HG03025 (cell line): ENCODE measurements around the gene IER3.

ENCODE experiments used
- ATAC-seq: cut with Tn5 transposase; IDR thresholded peaks from one replicate; pipeline ENCODE4 v1.9.1; 2021; ENCODE audit warnings: mild to moderate bottlenecking, moderate library complexity; ENCODE audit not compliant: unreplicated experiment, low FRiP score

Gene IER3, protein sequence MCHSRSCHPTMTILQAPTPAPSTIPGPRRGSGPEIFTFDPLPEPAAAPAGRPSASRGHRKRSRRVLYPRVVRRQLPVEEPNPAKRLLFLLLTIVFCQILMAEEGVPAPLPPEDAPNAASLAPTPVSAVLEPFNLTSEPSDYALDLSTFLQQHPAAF

DNA sequence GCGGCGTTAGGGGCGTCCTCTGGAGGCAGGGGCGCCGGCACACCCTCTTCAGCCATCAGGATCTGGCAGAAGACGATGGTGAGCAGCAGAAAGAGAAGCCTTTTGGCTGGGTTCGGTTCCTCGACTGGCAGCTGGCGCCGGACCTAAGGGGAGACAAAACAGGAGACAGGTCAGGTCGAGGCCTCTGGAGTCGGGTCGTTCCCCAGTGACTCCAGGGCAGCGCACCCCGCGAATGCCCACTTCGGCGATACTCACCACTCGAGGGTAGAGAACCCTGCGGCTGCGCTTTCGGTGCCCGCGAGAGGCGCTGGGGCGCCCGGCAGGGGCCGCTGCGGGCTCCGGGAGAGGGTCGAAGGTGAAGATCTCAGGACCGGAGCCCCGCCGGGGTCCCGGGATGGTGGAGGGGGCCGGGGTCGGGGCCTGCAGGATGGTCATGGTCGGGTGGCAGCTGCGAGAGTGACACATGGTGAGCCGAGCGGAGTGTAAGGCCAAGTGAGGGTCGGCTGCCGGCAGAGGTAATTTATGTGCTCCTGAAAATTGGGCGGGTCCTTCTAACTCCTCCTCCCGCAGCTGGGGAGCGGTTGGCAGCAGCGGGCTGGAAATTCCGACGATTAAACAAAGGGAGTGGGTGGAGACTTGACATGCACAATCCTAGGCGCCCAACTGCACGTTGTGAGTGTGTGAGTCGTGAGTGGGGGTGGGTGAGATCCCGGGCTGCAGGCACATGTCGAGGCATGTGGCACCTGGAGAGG lies at the start of gene IER3:
IER3 (minus strand) TSS at position 494 of the 752 bp plus-strand sequence; CDS start at position 465, 29 bp downstream.
- ATAC-seq, result no peak

DNA sequence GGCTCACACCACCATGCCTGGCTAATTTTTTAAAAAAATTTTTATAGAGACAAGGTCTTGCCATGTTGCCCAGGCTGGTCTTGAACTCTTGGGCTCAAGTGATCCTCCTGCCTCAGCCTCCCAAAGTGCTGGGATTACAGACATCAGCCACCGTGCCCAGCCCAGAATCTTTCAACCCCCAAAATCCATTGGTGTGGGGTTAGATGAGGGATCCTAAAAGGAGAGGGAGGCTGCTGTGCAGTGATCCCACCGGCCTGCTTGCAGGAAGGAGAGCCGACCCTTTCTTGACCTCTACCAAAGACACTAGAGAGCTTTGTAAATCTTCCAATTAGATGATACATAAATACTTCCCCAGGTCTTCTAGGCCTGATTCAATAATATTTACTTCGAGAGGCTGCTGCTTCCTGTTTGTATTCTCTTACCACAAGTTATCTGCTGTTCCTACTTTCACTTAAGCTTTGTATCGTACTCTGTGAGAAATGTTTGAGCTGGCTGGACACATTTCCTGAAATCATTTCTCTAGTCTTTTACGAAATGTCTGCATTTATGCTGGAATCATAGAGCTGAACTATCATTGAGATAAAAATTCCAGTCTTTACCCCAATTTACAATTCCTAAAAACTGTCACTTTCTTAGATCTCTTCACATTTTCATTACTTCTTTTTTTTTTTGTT lies 49.3 kb upstream of the IER3 start:
- no peak for ATAC-seq

DNA sequence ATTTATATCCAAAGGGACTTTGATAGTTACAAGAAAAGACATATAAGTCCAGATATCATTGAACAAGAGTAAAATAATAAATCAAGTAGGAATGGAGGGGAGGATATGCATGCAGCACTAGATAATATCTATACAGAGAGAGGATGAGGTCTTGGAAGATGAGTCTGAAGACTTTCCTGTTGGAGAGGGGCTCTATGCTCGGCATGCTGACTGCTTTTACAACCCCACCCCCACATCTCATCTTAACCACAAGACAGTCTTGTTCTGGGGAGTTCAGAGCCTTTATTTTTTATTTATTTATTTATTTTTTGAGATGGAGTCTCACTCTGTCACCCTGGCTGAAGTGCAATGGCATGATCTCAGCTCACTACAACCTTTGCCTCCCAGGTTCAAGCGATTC lies 48.4 kb upstream of the IER3 start:
- ATAC-seq, result no peak

DNA sequence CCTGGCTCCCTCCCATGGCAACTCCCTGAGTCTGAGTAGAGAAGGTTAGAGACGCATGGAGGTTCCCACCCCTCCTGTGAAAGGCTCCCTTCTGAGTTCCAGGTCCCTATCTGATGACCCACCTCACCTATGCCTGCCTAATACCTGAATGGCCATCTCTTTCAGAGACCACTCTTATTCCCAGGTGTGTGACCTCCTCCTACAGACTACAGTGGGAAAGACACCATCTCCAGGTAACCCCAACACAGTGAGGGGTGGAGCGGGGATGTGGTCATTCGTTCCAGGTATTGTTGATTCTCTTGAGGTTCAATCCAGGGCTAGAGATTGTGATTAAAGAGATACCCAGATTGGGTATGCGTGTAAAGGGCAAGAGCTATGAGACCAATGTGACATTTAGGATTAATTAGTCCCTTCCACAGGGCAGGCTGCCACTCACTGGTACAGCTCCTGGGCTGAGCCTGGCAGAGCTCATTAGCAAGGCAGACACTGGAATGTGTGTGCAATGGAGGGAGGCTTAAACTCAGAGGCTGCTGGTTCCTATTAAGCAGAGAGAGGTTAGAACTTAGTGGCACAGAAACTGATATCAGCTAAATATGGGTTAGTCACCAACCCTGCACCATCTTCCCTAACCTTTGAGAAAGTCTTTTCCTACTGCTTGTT lies 46.5 kb upstream of the IER3 start:
- no peak for ATAC-seq

DNA sequence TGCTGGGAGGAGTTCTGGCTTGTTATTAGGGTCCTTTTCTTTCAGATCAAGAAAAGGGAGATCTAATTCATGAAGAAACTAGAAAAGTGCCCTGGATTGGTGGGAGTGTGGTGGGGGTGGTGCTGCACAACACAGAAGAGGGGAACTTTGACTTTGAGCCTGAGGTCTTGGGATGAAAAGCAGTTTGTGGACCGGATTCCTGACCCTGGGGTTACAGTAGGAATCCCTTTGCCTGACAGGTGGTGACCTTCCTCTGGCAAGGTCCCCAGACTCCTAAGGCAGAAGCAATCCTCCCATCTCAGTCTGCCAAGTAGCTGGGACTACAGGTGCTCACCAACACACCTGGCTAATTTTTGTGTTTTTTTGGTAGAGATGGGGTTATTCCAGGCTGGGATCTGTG lies 45.3 kb upstream of the IER3 start:
- ATAC-seq, result no peak

DNA sequence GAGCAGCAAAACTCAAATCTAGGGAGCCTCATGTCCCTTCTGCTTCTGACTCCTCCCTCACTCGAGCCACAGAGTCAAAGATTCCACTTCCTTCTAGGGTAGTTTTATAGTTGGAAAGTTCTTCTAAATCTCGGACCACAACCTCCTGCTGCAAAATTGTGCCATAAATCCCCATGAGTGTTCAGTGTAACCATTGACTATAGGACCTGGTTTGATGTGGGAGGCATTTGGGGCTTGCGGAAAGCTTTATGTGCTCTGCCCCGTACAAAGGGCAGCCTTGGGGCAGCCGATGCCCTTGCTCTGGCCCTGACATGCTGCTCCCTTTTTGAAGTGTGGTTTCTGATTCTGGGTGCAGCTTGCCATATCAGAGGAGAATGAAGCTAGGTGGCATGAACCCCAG lies 43.6 kb upstream of the IER3 start:
- no peak for ATAC-seq

DNA sequence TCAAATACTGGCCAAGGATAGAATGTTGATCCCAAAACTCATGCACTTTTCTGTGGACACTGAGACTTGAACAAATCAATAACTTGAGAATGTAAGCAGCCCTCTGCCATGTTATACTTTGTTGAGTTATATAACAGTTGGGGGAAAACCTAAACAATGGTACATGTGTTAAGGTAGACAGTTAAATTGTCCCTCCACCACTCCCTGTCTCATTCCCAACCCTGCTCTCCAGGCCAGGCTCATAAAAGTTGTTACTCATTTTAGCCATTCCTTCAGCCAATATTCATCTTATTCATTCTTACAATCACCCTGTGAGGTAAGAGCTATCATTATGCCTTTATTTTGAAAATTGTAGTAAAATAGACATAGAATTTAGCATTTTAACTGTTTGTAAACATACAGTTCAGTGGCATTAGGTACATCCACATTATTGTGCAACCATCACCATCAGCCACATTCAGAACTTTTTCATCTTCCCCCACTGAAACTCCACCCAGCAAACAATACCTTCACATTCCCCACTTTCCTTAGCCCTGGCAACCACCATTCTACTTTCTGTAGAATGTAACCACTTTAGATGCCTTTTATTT lies 38.2 kb upstream of the IER3 start:
- ATAC-seq, result no peak

DNA sequence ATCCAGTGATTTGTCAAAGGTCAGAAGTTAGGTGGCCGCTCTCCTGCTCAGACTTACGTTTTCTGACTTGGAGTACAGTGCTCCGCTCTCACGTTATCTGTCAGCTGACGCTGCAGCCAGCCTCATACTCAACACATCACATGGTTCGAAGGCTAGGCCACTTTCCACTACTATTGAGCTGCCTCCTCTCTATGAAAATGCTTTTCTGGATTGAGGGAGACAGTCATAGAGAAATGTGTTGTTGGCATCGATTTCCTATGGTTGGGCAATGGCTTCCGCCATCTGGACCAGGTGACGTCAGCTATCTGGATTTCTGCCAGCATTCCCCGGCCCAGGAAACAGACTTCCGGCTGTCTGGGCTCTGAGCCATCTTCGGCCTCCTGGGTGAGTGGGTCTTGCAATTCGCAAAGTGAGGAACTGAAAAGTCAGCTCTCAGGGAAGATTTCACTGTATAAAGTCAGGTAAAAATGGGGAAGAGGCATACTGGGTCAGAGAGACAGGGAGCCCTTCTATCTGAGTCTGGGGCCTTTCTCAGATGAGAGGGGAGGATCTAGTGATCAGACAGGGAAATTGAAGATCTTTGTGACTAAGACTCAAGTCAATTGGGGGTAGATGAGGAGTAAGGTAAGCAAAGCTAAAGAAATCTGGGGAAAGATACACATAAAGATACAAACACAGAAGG lies 37.5 kb upstream of the IER3 start:
- ATAC-seq, result no peak

DNA sequence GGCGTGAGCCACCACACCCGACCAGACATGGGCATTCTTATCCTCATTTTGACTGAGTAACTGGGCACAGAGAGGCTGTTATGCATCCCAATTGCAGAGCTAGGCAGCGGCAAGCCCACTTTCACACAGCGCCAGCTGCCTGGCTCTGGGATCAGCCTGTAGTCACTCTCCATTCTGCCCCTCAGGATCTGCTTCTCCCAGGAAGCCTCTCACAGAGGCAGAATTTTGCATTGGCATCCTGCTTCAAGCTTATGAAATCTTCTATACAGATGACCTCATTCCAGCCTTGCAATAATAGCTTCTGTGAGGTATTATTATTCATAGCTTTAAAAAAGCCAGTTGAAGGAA lies 37.0 kb upstream of the IER3 start:
- ATAC-seq, result no peak

DNA sequence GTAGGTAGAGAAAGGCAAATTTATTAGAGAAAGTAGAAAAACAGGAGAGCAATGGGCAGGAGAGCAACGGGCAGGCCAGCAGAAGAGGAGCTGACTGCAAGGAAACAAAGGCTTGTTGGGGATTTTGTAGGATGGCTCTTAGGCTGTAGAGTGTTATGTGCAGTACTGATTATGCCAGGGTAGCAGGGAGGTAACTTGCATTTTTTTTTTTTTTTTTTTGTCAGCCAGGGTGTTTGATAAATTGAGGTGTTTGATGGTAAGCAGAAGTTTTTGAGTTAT lies 36.2 kb upstream of the IER3 start:
- no peak for ATAC-seq

DNA sequence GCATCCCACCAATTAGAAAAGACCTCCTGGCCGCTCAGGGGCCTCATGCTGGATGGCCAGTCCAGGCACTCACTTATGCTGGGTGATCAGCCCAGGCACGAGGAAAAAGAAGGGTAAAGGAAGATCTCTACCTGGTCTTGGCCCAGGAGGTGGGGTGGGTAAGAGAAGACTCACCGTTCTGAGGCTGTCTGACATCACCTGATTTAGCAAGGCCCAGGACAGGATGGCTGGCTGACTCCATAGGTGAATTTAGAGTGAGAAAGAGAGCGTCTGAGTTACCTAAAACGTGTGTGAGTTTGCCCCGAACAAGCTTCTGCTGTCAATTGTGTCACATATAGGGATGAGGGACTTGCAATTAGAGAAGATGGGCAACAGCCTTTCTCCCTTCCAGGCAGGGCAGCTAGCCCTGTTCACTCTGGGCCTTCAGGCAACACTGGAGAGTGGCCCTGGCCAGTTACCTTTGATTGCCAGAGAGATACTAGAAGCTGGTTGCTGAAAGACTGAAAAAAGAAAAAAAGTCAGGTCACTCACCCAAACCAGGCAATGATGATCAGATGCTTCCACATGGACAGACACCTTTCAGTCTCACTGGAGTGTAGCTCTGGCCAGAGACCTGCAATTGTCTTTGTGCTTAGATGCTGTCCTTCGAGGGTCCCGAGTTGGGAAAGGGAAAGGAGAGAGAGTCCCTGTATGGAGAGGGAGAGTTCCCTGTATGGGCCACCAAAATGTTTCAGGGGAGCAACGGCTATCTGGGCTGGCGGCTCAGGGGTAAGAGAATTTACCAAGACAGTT lies 35.7 kb upstream of the IER3 start:
- ATAC-seq, result no peak

DNA sequence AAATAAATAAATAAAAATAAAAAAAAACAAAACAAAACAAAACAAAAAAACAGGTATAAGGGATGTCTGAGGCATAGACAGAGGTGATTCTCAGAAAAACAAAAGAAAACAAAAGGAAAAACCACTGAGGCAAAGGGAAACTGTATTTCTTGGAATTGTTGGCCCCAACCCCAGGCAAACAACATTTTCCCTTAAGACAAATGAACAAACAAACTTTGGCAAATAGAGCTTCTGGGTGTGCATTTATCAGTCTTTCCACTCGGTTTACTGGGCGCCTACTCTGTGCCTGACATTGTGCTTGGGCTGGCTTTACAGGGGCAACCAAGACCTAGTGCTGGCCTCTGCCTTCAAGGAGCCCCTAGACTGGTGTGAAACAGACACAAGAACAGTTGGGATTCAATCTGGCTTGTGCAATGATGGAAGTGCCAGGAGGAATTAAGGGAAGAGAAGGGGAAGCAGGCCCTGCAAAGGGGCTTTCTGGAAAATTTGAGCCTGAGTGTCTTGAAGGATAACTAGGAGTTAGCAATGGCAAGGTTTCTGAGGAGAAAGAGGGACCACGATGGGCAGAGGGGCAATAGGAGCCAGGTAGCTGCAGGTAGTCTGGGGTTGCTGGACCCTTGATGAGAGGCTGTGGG lies 33.8 kb upstream of the IER3 start:
- no peak for ATAC-seq

DNA sequence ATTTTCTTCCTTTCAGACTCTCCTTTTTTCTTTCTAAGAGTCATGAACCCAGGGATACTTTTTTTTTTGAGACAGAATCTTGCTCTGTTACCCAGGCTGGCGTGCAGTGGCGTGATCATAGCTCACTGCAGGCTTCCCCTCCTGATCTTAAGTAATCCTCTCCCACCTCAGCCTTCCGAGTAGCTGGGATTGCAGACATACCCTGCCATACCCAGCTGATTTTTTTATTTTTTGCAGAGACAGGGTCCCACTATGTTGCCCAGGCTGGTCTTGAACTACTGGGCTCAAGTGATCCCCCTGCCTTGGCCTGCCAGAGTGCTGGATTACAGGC lies 32.8 kb upstream of the IER3 start:
- ATAC-seq, result no peak

DNA sequence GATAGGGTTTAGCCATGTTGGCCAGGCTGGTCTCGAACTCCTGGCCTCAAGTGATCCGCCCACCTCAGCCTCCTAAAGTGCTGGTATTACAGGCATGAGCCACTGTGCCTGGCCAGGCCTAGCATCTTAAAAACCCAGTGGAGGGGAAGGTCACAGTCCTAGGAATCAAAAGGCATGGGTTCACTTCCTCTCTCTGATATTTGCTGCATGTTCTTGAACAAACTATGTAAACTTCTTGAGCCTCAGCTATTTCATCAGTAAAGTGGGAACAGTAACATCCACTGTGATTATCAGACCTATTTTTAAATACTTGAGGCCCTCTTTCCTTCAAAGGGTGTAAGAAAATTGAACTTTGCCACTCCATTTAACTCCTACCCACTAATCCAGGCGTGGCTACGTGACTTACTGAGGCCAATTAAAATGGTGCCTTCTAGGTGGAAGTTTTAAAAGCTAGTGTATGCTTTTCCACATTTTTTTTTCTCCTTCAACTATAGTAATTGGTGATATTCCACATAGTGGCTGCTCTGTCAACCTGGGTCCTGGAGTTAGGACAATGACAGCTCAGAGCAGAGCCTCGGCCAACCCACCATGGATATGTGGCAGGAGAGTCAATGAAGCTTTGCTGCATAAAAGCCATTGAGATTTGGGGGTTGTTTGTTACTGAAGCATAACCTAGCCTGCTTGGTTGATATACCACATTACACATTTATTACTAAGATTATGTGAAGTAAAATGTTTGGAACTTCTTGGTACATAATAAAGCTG lies 32.2 kb upstream of the IER3 start:
- no peak for ATAC-seq

DNA sequence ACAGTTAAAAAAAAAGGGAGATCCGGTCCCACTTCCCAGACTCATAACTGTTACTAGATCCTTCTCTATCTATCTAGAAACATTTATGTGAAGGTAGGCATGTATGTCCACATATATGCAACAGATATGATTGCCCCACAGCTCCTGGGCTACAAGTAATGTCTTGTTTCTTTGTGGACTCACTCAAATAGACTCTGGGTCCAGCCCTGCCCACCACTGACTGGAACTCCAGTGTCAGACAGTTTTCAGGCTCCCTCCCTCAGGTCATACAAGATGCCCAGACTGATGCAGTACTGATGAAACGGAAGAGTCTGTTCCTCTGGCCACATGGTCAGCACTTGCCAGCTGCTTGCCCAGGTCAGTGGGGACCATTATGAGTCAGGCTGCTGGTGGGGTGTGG lies 30.8 kb upstream of the IER3 start:
- no peak for ATAC-seq

DNA sequence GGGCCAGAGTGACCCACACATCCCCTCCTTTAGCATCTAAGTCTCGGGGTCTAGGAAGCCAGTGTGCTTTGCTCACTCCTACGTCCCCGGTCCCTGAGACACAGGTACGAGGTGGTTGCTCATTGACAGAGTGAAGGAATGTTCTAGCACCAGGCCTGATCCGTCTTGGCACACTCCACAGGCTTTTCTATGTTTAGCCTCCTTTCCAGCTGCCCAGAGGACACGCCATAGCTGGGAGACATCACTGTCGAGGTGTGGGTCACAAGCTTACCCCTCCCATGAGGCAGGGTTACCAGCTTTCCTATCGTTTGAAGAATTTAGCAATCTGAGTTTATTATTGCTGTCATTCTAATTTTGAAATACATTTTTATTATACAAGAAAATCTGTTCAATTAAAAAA lies 30.4 kb upstream of the IER3 start:
- no peak for ATAC-seq

DNA sequence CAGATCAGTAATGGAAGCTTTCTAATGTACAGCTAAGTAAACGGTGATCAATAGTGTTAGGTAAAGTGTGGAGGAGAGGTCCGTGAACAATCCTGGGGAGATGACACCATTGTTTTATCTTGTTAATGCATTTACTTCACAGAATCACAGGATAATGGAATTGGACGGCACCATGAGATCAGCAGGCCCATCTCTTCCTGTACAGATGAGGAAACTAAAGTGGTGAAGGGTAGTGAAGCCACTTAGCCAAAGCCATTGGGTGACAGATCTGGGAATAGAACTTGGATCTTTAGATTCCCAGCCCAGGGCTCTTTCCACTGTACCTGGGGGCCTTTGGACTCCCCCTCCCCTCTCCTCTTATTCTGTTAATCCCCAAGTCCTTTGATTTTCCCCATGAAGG lies 26.2 kb upstream of the IER3 start:
- ATAC-seq, result no peak

DNA sequence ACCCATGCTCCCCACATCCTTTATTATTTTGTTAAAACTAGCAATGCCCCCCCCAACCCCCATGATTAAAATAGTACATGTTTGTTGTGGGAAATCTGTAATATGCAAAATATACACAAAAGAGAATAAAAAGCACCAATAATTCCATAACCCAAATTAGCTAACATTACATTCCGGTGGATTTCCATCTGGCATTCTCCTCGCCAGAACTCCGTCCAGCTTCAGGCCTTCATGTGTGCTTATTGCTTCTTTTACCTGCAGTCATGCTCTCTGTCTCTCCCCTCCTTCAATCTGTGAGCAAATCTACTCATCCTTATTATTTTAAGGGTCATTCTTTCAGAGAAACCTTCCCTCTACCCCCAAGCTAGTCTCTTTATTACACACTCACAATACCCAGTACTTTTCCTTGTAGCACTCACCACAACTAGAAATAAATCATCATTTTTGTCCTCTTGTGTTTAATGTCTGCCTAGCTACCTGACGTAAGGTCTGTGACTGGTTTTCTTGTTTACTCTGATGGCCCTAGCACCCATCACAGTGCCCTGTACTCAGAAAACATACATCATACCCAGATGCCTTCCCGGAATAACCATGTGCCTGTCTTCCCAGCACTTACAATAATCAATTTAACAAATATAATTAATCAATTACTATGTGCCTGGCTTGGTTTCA lies 25.6 kb upstream of the IER3 start:
- no peak for ATAC-seq
